HG03103 (cell line): ENCODE results near the gene SPTLC1.
"Not testable (repeated sequence)": the region's sequence is repeated elsewhere in the genome, so short reads cannot be mapped to it uniquely, and the experiment has no call there.

Experiments
- ATAC-seq: cut with Tn5 transposase; IDR thresholded peaks from one replicate; pipeline ENCODE4 v1.9.1; 2021; ENCODE audit warnings: low read depth; ENCODE audit not compliant: unreplicated experiment

The SPTLC1 gene

GRCh38 chr9:92141144-92142129 lies 26.2 kb upstream of the SPTLC1 start:
- ATAC-seq = no peak

DNA sequence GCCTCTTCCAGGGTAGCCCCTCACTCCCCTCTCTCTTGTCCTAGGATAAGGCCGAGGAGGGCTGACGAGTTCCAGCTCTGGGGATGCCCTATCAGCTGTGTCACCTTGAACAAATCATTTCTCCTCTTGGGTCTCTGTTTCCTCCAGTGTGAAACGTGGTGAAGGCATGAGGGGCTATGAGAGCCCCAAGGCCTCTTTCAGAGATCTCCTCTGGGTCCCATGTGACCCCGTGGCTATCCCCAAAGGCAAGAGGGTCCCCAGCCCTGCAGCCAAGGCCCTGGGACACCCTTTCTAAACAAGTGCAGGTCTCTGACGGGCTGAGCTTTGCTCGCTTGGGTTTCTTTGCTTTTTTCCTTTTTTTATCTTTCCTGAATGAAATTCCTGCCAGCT lies 25.5 kb upstream of the SPTLC1 start:
- ATAC-seq = no peak

- ATAC-seq = no peak
Measured at GRCh38 chr9:92140074-92140753, 25.0 kb upstream of the SPTLC1 start.

- not testable (repeated sequence) for ATAC-seq
Measured at GRCh38 chr9:92138960-92139540, 23.8 kb upstream of the SPTLC1 start.

DNA sequence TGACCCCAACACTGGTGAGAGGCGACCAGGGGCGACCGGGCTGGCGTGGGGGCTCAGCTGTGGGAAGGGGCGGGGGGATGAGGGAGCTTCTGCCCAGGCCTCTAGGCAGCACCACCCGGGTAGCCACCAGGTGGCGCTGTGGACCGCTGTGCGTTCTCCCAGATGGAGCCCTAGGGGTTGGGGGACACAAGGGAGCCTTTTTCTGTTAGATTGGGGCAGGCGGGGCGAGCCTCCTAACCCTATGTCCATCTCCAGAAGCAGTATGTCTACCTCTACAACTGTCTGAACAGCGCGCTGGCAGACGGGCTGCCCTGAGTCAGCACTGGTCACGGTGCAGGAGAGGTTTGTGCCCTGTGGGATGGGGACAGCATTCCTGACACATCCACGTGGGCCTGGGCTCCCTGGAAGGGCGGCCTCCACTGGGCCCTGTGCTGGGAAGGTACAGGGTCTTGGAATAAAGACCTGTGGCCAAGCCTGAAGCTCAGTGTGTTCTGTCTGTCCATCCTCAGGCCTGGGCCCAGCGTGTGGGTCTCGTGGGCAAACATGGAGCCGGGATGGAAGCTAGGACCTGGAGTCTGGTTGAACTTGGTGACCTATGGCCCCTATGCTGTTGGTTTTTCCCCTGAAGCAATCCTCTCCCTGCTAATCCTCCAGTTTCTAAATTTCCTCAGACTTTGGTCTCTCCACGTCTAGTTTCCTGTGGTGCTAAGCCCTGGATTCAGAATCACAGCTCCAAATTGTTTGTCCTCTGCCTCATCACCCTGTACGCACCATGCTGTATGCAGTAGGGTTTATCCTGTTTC lies 23.1 kb upstream of the SPTLC1 start:
- no peak for ATAC-seq

GRCh38 chr9:92136184-92136858 lies 21.1 kb upstream of the SPTLC1 start:
- no peak for ATAC-seq

GRCh38 chr9:92135576-92135975 lies 20.4 kb upstream of the SPTLC1 start:
- no peak for ATAC-seq

- no peak for ATAC-seq
Measured at GRCh38 chr9:92133949-92134604, 18.9 kb upstream of the SPTLC1 start.

- ATAC-seq = not testable (repeated sequence)
Measured at GRCh38 chr9:92132913-92133312, 17.7 kb upstream of the SPTLC1 start.

GRCh38 chr9:92132501-92132900 lies 17.3 kb upstream of the SPTLC1 start:
- ATAC-seq = no peak

- no peak for ATAC-seq
Measured at GRCh38 chr9:92122800-92123199, 7.6 kb upstream of the SPTLC1 start.

GRCh38 chr9:92122061-92122460 lies 6.8 kb upstream of the SPTLC1 start:
- no peak for ATAC-seq

GRCh38 chr9:92121265-92121664 lies 6.1 kb upstream of the SPTLC1 start:
- no peak for ATAC-seq

GRCh38 chr9:92120138-92120537 lies 4.9 kb upstream of the SPTLC1 start:
- ATAC-seq = no peak

DNA sequence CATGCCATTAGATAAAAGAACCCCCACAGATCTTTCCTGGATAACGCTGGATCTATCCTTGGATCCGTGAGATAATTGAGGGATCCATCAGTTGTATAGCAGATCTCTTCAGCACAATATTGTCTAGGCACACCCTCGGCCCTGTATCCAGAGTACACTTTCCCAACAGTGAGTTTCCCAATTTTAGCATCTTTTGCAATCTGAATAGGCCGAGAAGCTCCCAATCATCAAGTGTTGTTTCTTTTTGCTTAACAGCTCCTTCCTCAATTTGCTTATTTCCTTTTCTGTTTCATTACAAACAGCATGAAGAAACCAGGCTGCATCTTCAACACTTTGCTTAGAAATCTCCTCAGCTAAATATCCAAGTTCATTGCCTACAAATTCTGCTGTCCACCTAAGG lies 4.4 kb upstream of the SPTLC1 start:
- ATAC-seq = no peak

GRCh38 chr9:92108122-92108521 lies 7.1 kb downstream of the SPTLC1 start:
- no peak for ATAC-seq

DNA sequence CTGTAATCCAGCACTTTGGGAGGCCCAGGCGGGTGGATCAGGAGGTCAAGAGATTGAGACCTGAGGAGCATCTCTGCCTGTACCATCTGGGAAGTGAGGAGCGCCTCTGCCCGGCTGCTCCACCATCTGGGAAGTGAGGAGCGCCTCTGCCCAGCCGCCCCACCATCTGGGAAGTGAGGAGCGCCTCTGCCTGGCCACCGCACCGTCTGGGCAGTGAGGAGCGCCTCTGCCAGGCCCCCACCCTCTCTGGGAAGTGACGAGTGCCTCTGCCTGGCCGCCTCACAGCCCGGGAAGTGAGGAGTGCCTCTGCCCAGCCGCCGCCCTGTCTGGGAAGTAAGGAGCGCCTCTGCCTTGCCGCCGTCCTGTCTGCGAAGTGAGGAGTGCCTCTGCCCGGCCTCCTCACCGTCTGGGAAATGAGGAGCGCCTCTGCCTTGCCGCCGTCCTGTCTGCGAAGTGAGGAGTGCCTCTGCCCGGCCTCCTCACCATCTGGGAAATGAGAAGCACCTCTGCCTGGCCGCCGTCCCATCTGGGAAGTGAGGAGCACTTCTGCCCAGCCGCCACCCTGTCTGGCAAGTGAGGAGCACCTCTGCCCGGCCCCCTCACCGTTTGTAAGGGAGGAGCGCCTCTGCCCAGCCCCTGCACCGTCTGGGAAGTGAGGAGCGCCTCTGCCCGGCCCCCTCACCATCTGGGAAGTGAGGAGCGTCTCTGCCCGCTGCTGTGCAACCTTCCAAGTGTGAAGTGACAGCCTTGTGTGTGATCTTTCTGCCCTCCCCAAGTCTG lies 9.6 kb downstream of the SPTLC1 start:
- not testable (repeated sequence) for ATAC-seq

DNA sequence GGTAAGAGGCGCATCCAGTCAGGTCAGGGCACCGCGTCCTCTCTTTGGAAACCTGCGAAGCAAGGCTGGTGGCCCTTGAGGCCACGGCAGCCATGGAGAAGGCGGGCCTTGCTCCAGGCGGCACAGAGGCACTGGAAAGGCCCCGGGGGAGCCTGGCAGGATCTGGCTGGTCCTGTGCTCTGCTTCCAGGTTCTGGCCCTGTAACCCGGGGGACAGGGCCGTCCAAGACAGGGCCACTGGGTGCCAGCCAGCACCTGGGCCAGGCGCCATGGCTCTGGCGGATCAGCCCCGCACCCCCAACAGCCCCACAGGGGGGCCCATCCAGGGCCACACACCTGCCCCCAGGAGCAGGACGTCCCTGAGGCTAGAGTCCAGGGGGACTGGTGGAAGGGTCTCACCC lies 11.6 kb downstream of the SPTLC1 start:
- not testable (repeated sequence) for ATAC-seq
